Frontal cortex (tissue), 4 donors: ENCODE results near the gene PIK3R3. TPM values are rescaled to one million over a fixed set of nuclear protein-coding genes. Genes with fewer than 3 reads are reported as not detected.

Experiments used
- DNase-seq, 2 donors: peaks; one replicate each; pipeline ENCODE4 v3.0.0; 2012; ENCODE audit warnings: low spot score in 2 of 2
- FAIRE-seq: peaks from 2 replicates; lab custom pipeline; 2012; peaks lifted over from hg19 to GRCh38; lab: Jason Lieb, UNC
- total RNA-seq: library from RNA; depleted of rRNA; stranded (reverse); fragments of >200 nt; gene quantifications from one replicate; pipeline ENCODE4 v1.2.3, GENCODE V29; 2014
- donor health status: control.
- donor health status: control.
- donor health status: control.

Gene PIK3R3
- total RNA-seq = 33.4 TPM

- peak; percentile 86 to 92 for DNase-seq
- FAIRE-seq = no peak
Measured at GRCh38 chr1:46132529-46133180, at the start of gene PIK3R3. TSS of gene PIK3R3 (minus strand) at chr1:46132629. CDS start at chr1:46131952, 677 bp downstream.

DNA sequence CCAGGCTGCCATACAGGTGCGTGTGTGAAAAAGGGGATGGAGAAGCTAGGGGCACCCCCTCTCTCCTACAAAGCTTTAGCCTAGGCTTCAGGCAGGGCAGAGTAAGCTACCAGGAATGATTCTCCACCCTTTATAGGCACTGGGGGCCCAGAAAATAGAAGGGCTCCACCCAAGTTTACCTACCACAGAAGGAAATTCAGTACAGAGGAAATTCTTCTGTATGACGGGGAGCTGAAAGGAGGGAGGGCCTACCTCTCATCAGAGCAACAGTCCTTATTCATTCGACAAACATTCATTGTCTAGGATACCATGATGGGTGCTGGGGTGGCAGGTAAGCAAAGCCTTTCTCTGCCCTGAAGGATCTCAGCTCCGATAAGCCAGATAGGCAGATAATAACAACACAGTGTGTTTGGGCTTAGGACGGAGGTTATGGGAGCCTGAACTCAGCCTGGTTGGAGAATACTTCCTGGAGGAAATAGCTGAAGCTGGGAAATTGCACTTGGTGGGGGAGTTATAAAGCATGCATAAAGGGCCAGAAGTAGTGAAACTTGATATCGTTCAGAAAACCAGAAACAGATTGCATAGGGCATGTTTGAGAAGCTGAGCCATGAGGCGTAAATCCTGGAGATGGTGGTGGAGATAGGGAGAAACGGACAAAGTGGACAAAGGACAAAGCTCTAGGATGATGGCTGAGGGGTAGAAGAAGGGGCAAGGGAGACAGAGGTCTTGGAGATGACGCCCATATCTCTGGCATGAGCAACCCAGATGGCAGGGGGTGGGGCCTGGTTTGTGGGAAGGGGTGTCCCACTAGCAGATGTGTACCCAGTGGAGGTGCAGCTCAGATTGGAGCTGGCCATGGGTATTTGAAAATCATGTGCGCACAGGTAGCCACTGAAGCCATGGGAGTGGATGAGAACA, 49.2 kb upstream of the PIK3R3 start:
- no peak for DNase-seq
- FAIRE-seq = no peak

DNA sequence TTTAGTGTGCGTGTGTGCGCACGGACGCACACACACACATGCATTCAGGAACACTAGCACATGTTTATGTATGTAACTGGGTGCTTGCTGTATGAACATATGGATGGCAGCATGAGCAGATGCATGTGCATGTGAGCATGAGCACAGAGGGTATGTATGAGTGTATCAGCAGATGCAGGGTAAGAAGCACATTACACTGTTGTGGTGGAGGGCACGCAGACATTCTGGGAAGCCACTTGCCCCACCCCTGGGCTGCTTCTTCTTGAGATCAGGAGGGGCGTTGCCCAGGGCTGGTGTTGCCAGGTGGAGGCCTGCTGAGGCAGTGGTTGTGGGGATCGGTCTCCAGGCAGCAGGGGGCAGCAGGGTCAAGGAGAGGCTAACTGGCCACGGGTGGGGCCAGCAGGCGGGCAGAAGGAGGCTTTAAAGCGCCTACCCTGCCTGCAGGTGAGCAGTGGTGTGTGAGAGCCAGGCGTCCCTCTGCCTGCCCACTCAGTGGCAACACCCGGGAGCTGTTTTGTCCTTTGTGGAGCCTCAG, 47.7 kb upstream of the PIK3R3 start:
- DNase-seq = no peak

DNA sequence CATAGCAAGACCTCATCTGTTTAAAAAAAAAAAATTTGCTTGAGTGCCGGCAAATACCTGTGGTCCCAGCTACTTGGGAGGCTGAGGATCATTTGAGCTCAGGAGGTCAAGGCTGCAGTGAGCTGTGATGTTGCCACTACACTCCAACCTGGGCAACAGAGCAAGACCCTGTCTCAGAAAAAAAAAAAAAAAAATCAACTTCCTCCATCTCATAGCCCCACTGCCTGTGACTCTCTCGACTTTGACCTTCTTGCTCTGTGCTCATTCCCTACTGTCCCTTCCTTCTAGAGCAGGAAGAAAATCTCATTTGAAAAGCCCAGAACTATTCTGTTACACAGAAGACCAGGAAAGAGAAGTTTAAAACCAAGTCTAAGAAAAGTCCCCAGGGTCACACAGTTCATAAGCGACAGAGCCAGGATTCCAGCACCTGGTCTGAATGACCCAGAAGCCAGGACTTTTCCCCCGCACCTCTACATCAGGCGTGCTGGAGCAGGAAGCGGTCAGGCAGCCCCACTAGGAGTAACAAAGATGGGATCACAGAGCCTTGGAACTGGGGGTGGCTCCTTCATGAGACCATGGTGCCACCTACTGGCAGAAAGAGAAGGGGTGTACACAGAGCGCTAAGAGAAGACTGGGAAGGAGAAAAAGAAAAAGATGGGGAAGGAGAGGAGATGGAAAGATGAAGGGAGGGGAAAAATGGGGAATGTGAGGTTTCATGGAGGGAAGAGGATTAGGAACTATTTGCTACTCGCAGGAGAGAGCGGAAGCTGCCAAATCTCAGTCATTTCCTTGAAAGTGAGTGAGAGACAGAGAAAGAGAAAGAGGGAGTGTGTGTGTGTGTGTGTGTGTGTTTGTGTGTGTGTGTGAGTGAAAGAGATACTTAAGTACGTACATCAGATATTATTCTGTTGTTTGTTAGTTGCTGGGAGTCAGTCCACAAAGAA, 47.0 kb upstream of the PIK3R3 start:
- peak; percentile 78 to 84 for DNase-seq
- FAIRE-seq = no peak

More for the DNA sequence above, 47.7 kb upstream of the PIK3R3 start:
- no peak for FAIRE-seq

GRCh38 chr1:46176211-46176865, 43.9 kb upstream of the PIK3R3 start, which contains the start of gene P3R3URF:
TSS of gene P3R3URF (minus strand) at chr1:46176488. CDS start at chr1:46176471, 17 bp downstream.
- no peak for DNase-seq
- FAIRE-seq = no peak

GRCh38 chr1:46175243-46175642, 42.8 kb upstream of the PIK3R3 start:
- no peak for DNase-seq
- FAIRE-seq = no peak

- FAIRE-seq (no peak), DNase-seq (no peak)
Measured at GRCh38 chr1:46174448-46175231, 42.2 kb upstream of the PIK3R3 start, which contains the start of gene TSPAN1. TSS of gene TSPAN1 (plus strand) at chr1:46175087. CDS start at chr1:46181108, 6,021 bp downstream.

GRCh38 chr1:46173361-46173856, 41.0 kb upstream of the PIK3R3 start:
- DNase-seq (no peak), FAIRE-seq (no peak)

DNA sequence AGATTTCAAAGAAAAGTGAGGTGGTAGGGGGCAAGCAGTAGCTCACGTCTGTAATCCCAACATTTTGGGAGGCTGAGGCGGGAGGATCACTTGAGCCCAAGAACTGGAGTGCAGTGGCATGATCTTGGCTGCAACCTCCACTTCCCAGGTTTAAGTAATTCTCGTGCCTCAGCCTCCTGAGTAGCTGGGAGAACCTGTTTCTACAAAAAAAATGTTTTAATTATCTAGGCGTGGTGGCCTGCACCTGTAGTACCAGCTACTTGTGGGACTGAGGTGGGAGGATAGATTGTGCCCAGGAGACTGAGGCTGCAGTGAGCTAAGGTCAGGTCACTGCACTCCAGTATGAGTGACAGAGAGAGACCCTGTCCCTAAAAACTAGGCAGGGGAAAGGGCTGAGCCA, 39.9 kb upstream of the PIK3R3 start:
- DNase-seq (no peak), FAIRE-seq (no peak)

GRCh38 chr1:46171871-46172270, 39.4 kb upstream of the PIK3R3 start:
- FAIRE-seq = no peak
- no peak for DNase-seq

GRCh38 chr1:46171351-46171750, 38.9 kb upstream of the PIK3R3 start:
- DNase-seq (no peak), FAIRE-seq (no peak)

DNA sequence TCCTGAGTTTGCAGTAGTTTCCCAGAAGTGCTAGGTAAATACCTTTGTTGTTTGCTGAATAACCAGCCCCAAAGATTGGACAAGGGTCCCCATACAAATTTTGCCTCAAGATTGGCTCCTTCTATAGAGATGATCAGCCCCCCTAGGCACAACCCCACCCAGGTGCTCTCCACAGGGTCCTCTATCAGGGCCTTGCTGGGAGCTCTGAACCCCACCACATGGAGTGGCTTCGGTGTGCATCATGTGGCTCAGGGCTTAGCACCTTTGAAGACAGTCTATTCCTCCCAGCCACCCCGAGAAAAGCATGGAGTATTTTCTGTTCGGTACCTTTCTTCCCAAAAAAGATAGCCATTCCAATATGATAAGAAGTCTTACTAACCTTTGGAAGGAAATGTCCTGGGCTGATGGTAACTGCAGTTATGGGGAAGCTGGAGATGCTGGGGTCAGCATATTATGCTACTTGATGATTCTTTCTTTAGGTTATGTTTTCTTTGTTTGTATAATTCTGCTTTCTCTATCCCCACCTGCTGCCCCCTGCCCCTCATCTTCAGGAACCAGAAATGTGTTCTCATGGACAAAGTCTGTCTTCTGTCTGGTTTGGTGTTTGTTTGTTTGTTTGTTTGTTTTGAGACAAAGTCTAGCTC, 37.5 kb upstream of the PIK3R3 start:
- no peak for FAIRE-seq
- DNase-seq = no peak

DNA sequence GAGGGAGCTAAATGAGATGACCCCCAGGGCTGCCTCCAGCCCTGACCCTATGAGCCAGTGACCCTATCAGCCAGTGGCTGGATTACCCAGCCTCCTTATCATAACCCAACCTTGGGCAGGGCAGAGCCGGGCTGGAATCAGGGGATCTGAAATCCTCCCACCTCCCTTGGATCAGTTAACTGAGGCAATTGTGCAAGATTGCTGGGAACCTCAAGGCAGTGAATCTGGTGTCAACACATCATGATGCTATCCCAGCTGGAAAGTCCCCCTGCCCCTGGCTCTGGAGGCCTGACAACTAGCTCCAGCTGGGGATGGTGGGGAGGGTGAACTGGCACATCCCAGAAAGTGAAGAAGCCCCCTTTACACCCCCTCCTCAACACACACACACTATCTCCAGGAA, 36.0 kb upstream of the PIK3R3 start:
- no peak for FAIRE-seq
- no peak for DNase-seq

DNA sequence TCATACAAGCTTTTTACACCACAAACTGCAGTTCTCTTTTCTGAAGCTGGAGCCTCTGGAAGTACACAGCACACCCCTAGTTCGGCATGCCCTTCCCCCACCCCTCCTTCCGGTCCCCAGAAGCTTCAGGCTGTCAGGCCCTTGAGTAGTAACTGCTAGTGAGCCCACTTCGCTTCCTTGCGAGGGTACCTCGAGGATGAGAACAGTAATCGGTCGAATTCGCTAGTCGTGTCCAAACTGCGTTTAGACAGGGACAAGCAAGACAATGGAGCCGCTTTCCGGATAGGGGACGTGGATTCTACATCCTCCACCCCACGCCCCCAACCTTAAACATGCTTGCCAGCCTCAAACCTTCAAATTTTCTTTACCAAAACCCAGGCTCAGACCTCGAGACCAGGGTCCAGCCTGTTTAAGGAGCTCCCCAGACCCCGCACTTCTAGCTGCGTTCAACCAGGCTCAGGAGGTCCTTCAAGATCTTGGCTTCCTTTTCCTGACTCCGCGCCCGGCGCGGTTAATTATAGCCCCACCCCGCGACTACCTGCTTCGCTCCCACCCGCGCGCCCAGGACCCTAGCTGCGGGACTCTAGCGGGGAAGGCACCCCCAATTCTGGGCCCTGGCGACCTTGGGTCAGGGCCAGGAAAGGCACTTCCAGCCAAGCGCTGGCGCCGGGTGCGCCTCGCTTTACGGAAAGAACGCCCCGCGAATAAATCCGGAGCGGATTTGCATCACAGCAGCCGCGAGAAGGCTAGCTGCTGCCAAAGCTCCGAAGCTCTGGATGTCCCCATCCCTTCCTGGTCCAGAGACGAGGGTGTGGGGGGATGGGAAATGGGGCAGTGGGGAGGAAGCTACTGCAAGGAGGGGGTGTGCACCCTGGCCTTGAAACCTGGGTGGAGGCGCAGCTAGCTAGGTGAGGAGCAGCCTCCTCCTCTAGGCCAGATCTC, 34.4 kb upstream of the PIK3R3 start:
- DNase-seq (peak in 1 of 2 donors; percentile 57), FAIRE-seq (no peak)

DNA sequence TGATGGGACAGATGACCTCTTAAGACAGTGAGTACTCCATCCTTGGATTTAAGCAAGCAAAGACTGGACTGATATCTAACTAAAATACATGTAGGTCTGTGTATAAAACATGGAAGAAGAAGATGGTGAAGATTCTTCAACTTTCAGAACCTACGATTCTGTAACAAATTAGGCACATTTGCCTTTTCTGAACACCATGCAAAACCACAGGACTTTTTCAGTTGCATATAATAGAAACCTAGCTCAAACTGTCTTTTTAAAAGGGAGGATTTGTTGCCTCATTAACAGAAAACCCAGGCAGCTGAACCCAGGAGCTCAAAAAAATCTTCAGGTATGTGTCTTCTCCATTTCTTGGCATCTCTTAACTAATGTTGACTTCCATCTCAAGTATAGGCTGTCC, 27.8 kb upstream of the PIK3R3 start:
- FAIRE-seq (no peak), DNase-seq (no peak)

DNA sequence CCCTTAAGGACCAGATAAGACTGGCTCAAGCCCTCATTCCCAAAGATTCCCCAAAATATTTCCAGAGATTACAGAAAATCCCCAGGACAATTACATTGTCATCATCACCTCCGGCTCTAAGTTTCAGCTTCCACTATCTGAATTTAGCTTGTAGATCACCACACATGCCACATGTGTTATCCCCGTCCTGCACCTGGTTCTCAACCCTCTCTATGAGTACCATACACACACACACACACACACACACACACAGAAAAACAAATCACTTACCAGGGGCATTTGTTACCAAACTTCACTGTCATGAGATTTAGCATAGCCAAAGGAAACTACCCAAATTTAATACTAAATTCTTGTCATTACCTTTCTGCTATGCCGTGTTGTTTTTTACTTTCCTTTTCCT, 27.1 kb upstream of the PIK3R3 start:
- DNase-seq (no peak), FAIRE-seq (no peak)
